ENCODE data around the gene ATG9B. TPM values are rescaled to one million over a fixed set of nuclear protein-coding genes. Genes with fewer than 3 reads are reported as not detected.

The ATG9B gene
- total and polyA plus RNA-seq, 2 of the 13 experiments (the other 11 are each of a cell fraction or from before 2014, with no cell fraction given): 0.24 TPM; not detected in 1

DNA sequence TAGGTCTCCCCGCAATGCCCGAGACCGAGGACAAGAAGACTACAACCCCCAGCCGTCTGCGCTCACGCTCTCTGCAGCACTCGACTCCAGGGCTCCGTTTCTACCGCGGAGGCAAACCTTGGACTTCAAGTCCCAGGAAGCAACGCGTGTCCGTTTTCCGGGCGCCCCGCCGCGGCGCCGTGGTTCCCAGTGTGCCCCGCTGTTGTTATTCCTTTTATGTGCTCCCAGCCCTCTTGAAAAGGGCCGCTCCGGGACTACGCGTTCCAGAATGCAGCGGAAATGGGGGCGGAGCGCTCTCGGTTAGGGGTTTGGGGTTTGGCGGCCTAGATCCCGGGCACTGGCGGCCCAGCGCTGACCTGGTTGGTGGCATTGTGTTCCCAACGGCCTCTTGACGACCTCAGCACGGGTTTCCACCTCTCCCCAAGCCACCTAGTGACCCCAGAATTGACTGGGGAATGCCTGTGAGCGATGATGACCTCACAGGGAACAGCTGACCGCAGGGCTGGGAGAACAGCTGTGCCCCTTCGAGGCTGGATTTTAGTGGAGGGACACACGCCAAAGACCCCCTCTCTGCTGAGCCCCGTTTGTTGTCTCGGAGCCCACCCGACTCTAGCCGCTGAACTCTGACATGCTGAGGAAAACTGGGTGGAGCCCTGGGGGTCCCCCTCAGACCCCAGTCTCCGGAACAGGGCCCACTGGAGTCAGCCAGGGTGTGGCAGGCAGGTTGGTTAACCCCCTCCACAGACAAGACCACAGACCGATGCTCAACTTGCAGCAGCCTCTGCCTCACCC lies 33.9 kb upstream of the ATG9B start (continued):
- TF ChIP-seq, protein P1, sequence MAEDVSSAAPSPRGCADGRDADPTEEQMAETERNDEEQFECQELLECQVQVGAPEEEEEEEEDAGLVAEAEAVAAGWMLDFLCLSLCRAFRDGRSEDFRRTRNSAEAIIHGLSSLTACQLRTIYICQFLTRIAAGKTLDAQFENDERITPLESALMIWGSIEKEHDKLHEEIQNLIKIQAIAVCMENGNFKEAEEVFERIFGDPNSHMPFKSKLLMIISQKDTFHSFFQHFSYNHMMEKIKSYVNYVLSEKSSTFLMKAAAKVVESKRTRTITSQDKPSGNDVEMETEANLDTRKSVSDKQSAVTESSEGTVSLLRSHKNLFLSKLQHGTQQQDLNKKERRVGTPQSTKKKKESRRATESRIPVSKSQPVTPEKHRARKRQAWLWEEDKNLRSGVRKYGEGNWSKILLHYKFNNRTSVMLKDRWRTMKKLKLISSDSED (CRISPR knock-in tag; IDR thresholded peaks at IDR 0.05): no peak
- TF ChIP-seq ZFP1 (CRISPR knock-in tag; IDR thresholded peaks at IDR 0.05) (0 out of 2 replicates have a peak, but pooled peaks have one; percentile 23), ZNF850 (CRISPR knock-in tag; conservative IDR thresholded peaks at IDR 0.05) (no peak), EP300 (IDR thresholded peaks at IDR 0.05; ENCODE audit: low read depth in 2 of 2, low read length in 2 of 2) (no peak; a peak in 1 of 4 replicates), EP300 (CRISPR knock-in tag; IDR thresholded peaks at IDR 0.05; ENCODE audit: borderline replicate concordance) (no peak), RBM22 (optimal IDR thresholded peaks at IDR 0.05; ENCODE audit: low read length) (no peak), ZNF792 (CRISPR knock-in tag; IDR thresholded peaks at IDR 0.05) (peak; percentile 53; the same call in 1 of the 2 replicates), ELF1 (CRISPR knock-in tag; IDR thresholded peaks at IDR 0.05) (peak; percentile 97), FOXA3 (CRISPR knock-in tag; IDR thresholded peaks at IDR 0.05) (peak; percentile 61), ATAD3A (CRISPR knock-in tag; IDR thresholded peaks at IDR 0.05) (no peak), NR3C1 (CRISPR knock-in tag; IDR thresholded peaks at IDR 0.05) (no peak), HES4 (CRISPR knock-in tag; IDR thresholded peaks at IDR 0.05; ENCODE audit: borderline replicate concordance) (no peak), NCOA5 (CRISPR knock-in tag; IDR thresholded peaks at IDR 0.05) (no peak), MBD4 (IDR thresholded peaks at IDR 0.05; ENCODE audit: borderline replicate concordance, low read length) (no peak), ZBTB3 (CRISPR knock-in tag; IDR thresholded peaks at IDR 0.05; ENCODE audit: borderline replicate concordance, low read depth) (no peak), ZNF207 (IDR thresholded peaks at IDR 0.05; ENCODE audit: borderline replicate concordance) (no peak)
- TF ChIP-seq, protein P2, sequence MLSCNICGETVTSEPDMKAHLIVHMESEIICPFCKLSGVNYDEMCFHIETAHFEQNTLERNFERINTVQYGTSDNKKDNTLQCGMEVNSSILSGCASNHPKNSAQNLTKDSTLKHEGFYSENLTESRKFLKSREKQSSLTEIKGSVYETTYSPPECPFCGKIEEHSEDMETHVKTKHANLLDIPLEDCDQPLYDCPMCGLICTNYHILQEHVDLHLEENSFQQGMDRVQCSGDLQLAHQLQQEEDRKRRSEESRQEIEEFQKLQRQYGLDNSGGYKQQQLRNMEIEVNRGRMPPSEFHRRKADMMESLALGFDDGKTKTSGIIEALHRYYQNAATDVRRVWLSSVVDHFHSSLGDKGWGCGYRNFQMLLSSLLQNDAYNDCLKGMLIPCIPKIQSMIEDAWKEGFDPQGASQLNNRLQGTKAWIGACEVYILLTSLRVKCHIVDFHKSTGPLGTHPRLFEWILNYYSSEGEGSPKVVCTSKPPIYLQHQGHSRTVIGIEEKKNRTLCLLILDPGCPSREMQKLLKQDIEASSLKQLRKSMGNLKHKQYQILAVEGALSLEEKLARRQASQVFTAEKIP (CRISPR knock-in tag; IDR thresholded peaks at IDR 0.05; ENCODE audit: borderline replicate concordance): no peak
- TF ChIP-seq, protein P3, sequence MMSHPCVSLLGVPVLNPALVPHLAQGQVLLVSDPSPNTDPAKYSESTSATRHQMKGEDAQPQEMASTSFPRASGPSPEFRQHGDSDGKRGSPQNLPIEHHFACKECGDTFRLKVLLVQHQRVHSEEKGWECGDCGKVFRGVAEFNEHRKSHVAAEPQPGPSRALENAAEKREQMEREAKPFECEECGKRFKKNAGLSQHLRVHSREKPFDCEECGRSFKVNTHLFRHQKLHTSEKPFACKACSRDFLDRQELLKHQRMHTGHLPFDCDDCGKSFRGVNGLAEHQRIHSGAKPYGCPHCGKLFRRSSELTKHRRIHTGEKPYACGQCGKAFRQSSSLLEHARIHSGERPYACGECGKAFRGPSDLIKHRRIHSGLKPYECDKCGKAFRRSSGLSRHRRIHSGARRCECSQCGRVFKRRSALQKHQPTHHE (CRISPR knock-in tag; IDR thresholded peaks at IDR 0.05; ENCODE audit: borderline replicate concordance): no peak; the same call in 1 of the 2 replicates
- TF ChIP-seq, protein P4, sequence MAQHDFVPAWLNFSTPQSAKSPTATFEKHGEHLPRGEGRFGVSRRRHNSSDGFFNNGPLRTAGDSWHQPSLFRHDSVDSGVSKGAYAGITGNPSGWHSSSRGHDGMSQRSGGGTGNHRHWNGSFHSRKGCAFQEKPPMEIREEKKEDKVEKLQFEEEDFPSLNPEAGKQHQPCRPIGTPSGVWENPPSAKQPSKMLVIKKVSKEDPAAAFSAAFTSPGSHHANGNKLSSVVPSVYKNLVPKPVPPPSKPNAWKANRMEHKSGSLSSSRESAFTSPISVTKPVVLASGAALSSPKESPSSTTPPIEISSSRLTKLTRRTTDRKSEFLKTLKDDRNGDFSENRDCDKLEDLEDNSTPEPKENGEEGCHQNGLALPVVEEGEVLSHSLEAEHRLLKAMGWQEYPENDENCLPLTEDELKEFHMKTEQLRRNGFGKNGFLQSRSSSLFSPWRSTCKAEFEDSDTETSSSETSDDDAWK (CRISPR knock-in tag; IDR thresholded peaks at IDR 0.05): no peak
- TF ChIP-seq, protein P5, sequence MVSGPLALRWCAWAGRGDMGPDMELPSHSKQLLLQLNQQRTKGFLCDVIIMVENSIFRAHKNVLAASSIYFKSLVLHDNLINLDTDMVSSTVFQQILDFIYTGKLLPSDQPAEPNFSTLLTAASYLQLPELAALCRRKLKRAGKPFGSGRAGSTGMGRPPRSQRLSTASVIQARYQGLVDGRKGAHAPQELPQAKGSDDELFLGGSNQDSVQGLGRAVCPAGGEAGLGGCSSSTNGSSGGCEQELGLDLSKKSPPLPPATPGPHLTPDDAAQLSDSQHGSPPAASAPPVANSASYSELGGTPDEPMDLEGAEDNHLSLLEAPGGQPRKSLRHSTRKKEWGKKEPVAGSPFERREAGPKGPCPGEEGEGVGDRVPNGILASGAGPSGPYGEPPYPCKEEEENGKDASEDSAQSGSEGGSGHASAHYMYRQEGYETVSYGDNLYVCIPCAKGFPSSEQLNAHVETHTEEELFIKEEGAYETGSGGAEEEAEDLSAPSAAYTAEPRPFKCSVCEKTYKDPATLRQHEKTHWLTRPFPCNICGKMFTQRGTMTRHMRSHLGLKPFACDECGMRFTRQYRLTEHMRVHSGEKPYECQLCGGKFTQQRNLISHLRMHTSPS (CRISPR knock-in tag; IDR thresholded peaks at IDR 0.05; ENCODE audit: low read depth): peak; percentile 36; the same call in 1 of the 2 replicates
- TF ChIP-seq, protein P6, sequence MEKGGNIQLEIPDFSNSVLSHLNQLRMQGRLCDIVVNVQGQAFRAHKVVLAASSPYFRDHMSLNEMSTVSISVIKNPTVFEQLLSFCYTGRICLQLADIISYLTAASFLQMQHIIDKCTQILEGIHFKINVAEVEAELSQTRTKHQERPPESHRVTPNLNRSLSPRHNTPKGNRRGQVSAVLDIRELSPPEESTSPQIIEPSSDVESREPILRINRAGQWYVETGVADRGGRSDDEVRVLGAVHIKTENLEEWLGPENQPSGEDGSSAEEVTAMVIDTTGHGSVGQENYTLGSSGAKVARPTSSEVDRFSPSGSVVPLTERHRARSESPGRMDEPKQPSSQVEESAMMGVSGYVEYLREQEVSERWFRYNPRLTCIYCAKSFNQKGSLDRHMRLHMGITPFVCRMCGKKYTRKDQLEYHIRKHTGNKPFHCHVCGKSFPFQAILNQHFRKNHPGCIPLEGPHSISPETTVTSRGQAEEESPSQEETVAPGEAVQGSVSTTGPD (CRISPR knock-in tag; IDR thresholded peaks at IDR 0.05): no peak
